ENCODE results near the gene GMDS.

DNA sequence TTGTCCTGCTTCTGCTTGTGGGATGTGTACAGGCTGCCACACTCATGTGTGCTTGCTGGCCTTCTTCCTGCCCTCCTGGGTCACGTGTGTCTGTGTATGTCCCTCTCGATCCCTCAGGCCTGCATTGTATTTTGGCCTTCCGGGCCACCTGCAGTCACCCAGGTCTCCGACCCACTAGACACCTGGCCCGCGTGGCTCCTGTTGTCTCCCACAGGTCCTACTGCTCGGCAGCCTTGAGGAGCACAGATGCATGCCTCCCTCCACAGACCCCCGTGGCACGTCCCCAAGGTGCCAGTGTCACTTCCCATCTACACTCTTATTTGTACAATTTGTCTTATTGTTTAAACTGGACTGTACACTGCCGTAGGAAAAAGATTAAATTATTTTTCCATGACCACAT, 592.6 kb downstream of the GMDS start:
- TF ChIP-seq EZH2phosphoT487 (IDR thresholded peaks at IDR 0.05; ENCODE audit: insufficient read depth, low read depth), result no peak
- no peak for TF ChIP-seq EZH2 (IDR thresholded peaks at IDR 0.05; ENCODE audit: insufficient read depth, poor library complexity, severe bottlenecking)
